ENCODE measurements around the gene RAB5A.

- TF ChIP-seq CTCF (IDR thresholded peaks at IDR 0.05; ENCODE audit: insufficient read depth, low read depth, low read length) = no peak
- TF ChIP-seq EZH2 (IDR thresholded peaks at IDR 0.05; ENCODE audit: insufficient read depth, low read length) = no peak
Measured at GRCh38 chr3:20015525-20015924, 68.6 kb downstream of the RAB5A start.
